OCI-LY3 (cell line): ENCODE data around the gene TOP3A.

Experiments used
- H2AFZ ChIP-seq: fragments of 200-600, 300-600 bp; shearing (Covaris generic); 2 replicates; pipeline ENCODE4 v1.6.0; 2014; ENCODE audit warnings: antibody characterized with exemption, low read depth, low read length
- H3K27ac ChIP-seq: fragments of 200-600, 300-600 bp; sonication (generic); 2 replicates; pipeline ENCODE4 v1.5.1; 2014; ENCODE audit warnings: mild to moderate bottlenecking, low read length, moderate library complexity, mixed read lengths
- H3K27me3 ChIP-seq: fragments of 200-600, 300-600 bp; sonication (generic); 2 replicates; pipeline ENCODE4 v1.6.1; 2014; ENCODE audit warnings: low read depth, low read length, mixed read lengths
- H3K36me3 ChIP-seq: fragments of 200-600, 300-600 bp; sonication (generic); replicated peaks from 2 replicates; pipeline ENCODE3; 2014; ENCODE audit warnings: low read depth, low read length, mixed read lengths
- H3K4me1 ChIP-seq: fragments of 300-600, 200-600 bp; sonication (generic); 2 replicates; pipeline ENCODE4 v1.6.1; 2014; ENCODE audit warnings: low read length, mixed read lengths
- H3K4me2 ChIP-seq: fragments of 200-600, 300-600 bp; sonication (generic); 2 replicates; pipeline ENCODE4 v1.6.1; 2014; ENCODE audit warnings: low read length, mixed read lengths
- H3K4me3 ChIP-seq: fragments of 300-600, 200-600 bp; sonication (generic); 2 replicates; pipeline ENCODE4 v1.5.1; 2014; ENCODE audit warnings: antibody characterized with exemption, mild to moderate bottlenecking, low read length, moderate library complexity
- H3K79me2 ChIP-seq: fragments of 300-600, 200-600 bp; shearing (Covaris generic); 2 replicates; pipeline ENCODE4 v1.6.1; 2014; ENCODE audit warnings: mild to moderate bottlenecking, low read length, mixed read lengths
- H3K9ac ChIP-seq: fragments of 300-600, 200-600 bp; shearing (Covaris generic); 2 replicates; pipeline ENCODE4 v1.6.0; 2014; ENCODE audit warnings: mild to moderate bottlenecking, low read length, moderate library complexity
- H3K9me3 ChIP-seq: fragments of 200-600, 300-600 bp; shearing (Covaris generic); 2 replicates; pipeline ENCODE4 v1.6.1; 2014; ENCODE audit warnings: low read length, mixed read lengths; ENCODE audit not compliant: insufficient read depth
- H4K20me1 ChIP-seq: fragments of 200-600, 300-600 bp; sonication (generic); 2 replicates; pipeline ENCODE4 v1.6.1; 2016; ENCODE audit warnings: low read length, mixed read lengths; ENCODE audit not compliant: insufficient read depth
- CTCF ChIP-seq: fragments of 200-600, 300-600 bp; sonication (generic); IDR thresholded peaks from 2 replicates; pipeline ENCODE4 v1.5.1; 2014; ENCODE audit warnings: antibody characterized with exemption, low read length, low read depth
- EZH2phosphoT487 ChIP-seq: fragments of 200-600 bp; shearing (Covaris generic); IDR thresholded peaks from 2 replicates; pipeline ENCODE4 v1.6.1; 2018; ENCODE audit warnings: antibody characterized with exemption, mixed run types, low read depth

TOP3A gene

GRCh38 chr17:18258356-18259038 lies 56.3 kb downstream of the TOP3A start, which contains the start of gene FLII:
Gene FLII (minus strand): TSS chr17:18258738. CDS start chr17:18258690, 48 bp downstream.
- Histone ChIP-seq H3K9me3 (no peaks in the 10 kb centered on the region), H3K4me2 (peak within 1 kb of the TSS; percentile 77), H4K20me1 (no peaks in the 10 kb centered on the region), H3K4me3 (peak within 1 kb of the TSS; percentile 88), H3K4me1 (peaks cover 10% of the 10 kb centered on the region), H3K27ac (peak within 1 kb of the TSS; percentile 40), H3K36me3 (no peaks in the 10 kb centered on the region), H3K79me2 (peaks cover 12% of the 10 kb centered on the region; the same call in 1 of the 2 replicates), H2AFZ (peak within 1 kb of the TSS; percentile 60), H3K9ac (peak within 1 kb of the TSS; percentile 78), H3K27me3 (no peaks in the 10 kb centered on the region)
- TF ChIP-seq CTCF (no peak), EZH2phosphoT487 (no peak)

GRCh38 chr17:18257982-18258355 lies 56.8 kb downstream of the TOP3A start:
- TF ChIP-seq CTCF (no peak), EZH2phosphoT487 (no peak)
- Histone ChIP-seq H3K9me3 (no peaks in the 10 kb centered on the region), H3K79me2 (peaks cover 12% of the 10 kb centered on the region; the same call in 1 of the 2 replicates), H3K27me3 (no peaks in the 10 kb centered on the region), H4K20me1 (no peaks in the 10 kb centered on the region), H3K27ac (peak overlapping the region; percentile 40), H3K36me3 (no peaks in the 10 kb centered on the region), H2AFZ (0 out of 2 replicates have a peak overlapping the region, but pooled peaks have one; percentile 7), H3K4me2 (peak overlapping the region; percentile 69), H3K4me3 (peak overlapping the region; percentile 88), H3K4me1 (peaks cover 10% of the 10 kb centered on the region), H3K9ac (peak overlapping the region; percentile 78)

- no peak for TF ChIP-seq EZH2phosphoT487
- TF ChIP-seq CTCF = no peak
- Histone ChIP-seq H4K20me1 (no peaks in the 10 kb centered on the region), H3K9ac (peak overlapping the region; percentile 78), H3K27ac (peak overlapping the region; percentile 40; the same call in 1 of the 2 replicates), H2AFZ (no peak overlapping the region), H3K36me3 (no peaks in the 10 kb centered on the region), H3K79me2 (peaks cover 12% of the 10 kb centered on the region; the same call in 1 of the 2 replicates), H3K9me3 (no peaks in the 10 kb centered on the region), H3K4me3 (peak overlapping the region; percentile 88), H3K4me1 (peaks cover 10% of the 10 kb centered on the region), H3K4me2 (peak overlapping the region; percentile 69), H3K27me3 (no peaks in the 10 kb centered on the region)
Observed at GRCh38 chr17:18257268-18257981, 57.4 kb downstream of the TOP3A start.

- Histone ChIP-seq H3K27me3 (no peaks in the 10 kb centered on the region), H3K4me2 (peak overlapping the region; percentile 69), H4K20me1 (no peaks in the 10 kb centered on the region), H3K4me1 (peaks cover 10% of the 10 kb centered on the region), H3K9ac (no peak overlapping the region), H3K9me3 (no peaks in the 10 kb centered on the region), H3K36me3 (no peaks in the 10 kb centered on the region), H3K4me3 (no peak overlapping the region), H2AFZ (no peak overlapping the region), H3K27ac (no peak overlapping the region), H3K79me2 (peaks cover 12% of the 10 kb centered on the region; the same call in 1 of the 2 replicates)
- TF ChIP-seq CTCF (no peak), EZH2phosphoT487 (no peak)
Observed at GRCh38 chr17:18256776-18257175, 58.0 kb downstream of the TOP3A start.
